Measurements from ENCODE around the gene ACSL5. TPM values are rescaled to one million over a fixed set of nuclear protein-coding genes. Genes with fewer than 3 reads are reported as not detected.
"Not testable (repeated sequence)": the region's sequence is repeated elsewhere in the genome, so short reads cannot be mapped to it uniquely, and the experiment has no call there.

Gene ACSL5
- total and polyA plus RNA-seq, 3 donors from 2014 or later: 10.1 to 20.1 (median 11.4) TPM

DNA sequence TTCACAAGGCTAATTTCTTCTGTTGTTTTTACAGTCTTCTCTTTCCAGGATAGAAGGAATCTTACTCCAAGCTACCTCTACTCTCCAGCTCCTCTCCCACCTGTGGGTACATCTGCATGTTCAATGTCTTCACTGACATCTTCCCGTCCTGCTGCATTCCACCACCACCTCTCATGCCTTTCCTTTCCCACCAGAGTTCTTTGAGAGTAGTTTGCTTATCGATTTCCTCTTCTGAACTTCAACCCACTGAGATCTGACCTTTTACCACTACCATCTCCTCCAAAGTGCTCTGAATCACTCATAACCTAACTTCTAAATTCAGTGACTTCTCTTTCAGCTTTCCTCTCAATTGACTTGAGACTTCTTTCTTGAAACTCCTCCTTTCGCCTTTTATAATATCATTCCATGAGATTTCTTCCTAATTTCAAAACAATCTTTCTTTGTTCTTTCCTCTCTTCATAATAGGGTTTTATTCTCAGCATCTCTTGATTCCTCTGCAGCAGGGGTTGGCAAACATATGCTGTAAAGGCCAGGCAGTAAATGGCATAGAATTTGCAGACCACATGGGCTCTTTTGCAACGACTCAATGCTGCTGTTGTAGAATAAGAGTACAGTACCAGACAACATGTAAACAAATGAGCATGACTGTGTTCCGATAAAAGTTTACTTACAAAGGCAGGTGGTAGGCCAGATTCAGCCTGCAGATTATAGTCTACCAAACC is 22.1 kb downstream of the ACSL5 start:
- Histone ChIP-seq H3K36me3 (ENCODE audit: low read depth, missing control alignments) (no peaks in the 10 kb centered on the region), H3K27me3 (no peaks in the 10 kb centered on the region), H3K9me3 (no peaks in the 10 kb centered on the region), H3K4me1 (no peaks in the 10 kb centered on the region), H3K4me3 (no peak overlapping the region), H3K27ac (no peak overlapping the region)
- WGBS, 2 donors: 82 to 87% methylated on average over 5 of the region's 5 CpGs
- intact Hi-C loops (cut with DNase I; ENCODE audit: low total_unique reads): no loop called here
- TF ChIP-seq POLR2A (IDR thresholded peaks at IDR 0.05): no peak
- TF ChIP-seq CTCF (IDR thresholded peaks at IDR 0.05): no peak
- DNase-seq: no peak

GRCh38 chr10:112397592-112397991 is 23.7 kb downstream of the ACSL5 start:
- no peak for TF ChIP-seq POLR2A (IDR thresholded peaks at IDR 0.05)
- no peak for TF ChIP-seq CTCF (IDR thresholded peaks at IDR 0.05)
- WGBS, 2 donors: 89 to 93% methylated on average over 2 of the region's 2 CpGs
- intact Hi-C loops (cut with DNase I; ENCODE audit: low total_unique reads): no loop called here

GRCh38 chr10:112402917-112403316 is 29.0 kb downstream of the ACSL5 start:
- no peak for TF ChIP-seq POLR2A (IDR thresholded peaks at IDR 0.05)
- no peak for TF ChIP-seq CTCF (IDR thresholded peaks at IDR 0.05)
- Histone ChIP-seq H3K27me3 (no peaks in the 10 kb centered on the region), H3K27ac (no peak overlapping the region), H3K9me3 (no peaks in the 10 kb centered on the region), H3K4me3 (no peak overlapping the region), H3K36me3 (ENCODE audit: low read depth, missing control alignments) (no peaks in the 10 kb centered on the region), H3K4me1 (no peaks in the 10 kb centered on the region)
- intact Hi-C loops (cut with DNase I; ENCODE audit: low total_unique reads): no loop called here
- DNase-seq: no peak
- 84% methylated on average over 2 of the region's 2 CpGs for WGBS, 2 donors

More at GRCh38 chr10:112397592-112397991, 23.7 kb downstream of the ACSL5 start:
- no peak overlapping the region for H3K4me3 ChIP-seq
- H3K36me3 ChIP-seq (ENCODE audit: low read depth, missing control alignments): no peaks in the 10 kb centered on the region
- H3K9me3 ChIP-seq: no peaks in the 10 kb centered on the region
- no peak overlapping the region for H3K27ac ChIP-seq
- no peaks in the 10 kb centered on the region for H3K4me1 ChIP-seq
- no peak for DNase-seq
- no peaks in the 10 kb centered on the region for H3K27me3 ChIP-seq

- H3K4me1 ChIP-seq: no peaks in the 10 kb centered on the region
- intact Hi-C loops (cut with DNase I; ENCODE audit: low total_unique reads): no loop called here
- no peaks in the 10 kb centered on the region for H3K27me3 ChIP-seq
- no peak overlapping the region for H3K4me3 ChIP-seq
- H3K9me3 ChIP-seq: no peaks in the 10 kb centered on the region
- no peak overlapping the region for H3K27ac ChIP-seq
- DNase-seq: no peak
- H3K36me3 ChIP-seq (ENCODE audit: low read depth, missing control alignments): no peaks in the 10 kb centered on the region
- 74 to 88% methylated on average over 3 of the region's 3 CpGs for WGBS, 2 donors
- TF ChIP-seq POLR2A (IDR thresholded peaks at IDR 0.05) (no peak), CTCF (IDR thresholded peaks at IDR 0.05) (no peak)
These were observed 30.7 kb downstream of the ACSL5 start for GRCh38 chr10:112404617-112405016.

DNA sequence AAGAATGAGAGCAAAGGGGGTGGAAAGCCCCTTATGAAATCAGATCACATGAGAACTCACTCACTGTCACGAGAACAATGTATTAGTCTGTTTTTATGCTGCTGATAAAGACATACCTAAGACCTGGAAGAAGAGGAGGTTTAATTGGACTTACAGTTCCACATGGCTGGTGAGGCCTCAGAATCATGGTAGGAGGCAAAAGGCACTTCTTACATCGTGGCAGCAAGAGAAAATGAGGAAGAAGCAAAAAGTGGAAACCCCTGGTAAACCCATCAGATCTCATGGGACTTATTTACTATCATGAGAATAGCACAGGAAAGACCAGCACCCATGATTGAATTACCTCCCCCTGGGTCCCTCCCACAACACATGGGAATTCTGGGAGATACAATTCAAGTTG is 32.9 kb downstream of the ACSL5 start:
- H3K27me3 ChIP-seq; H3K4me1 ChIP-seq; H3K36me3 ChIP-seq (ENCODE audit: low read depth, missing control alignments); H3K4me3 ChIP-seq; H3K9me3 ChIP-seq; DNase-seq; H3K27ac ChIP-seq; intact Hi-C loops (cut with DNase I; ENCODE audit: low total_unique reads): not testable (repeated sequence)
- 82 to 89% methylated on average over 2 of the region's 2 CpGs for WGBS, 2 donors

All from testis (tissue), 3 donors.